Stimulated activated CD8-positive, alpha-beta memory T cell treated with anti-CD3 and anti-CD28 coated beads, Interleukin-12 subunit alpha, Interleukin-12 subunit beta, amount 100 ng/mL, for 4 hours (primary cell): ENCODE measurements around the gene P2RY8.
"Not testable (repeated sequence)": the region's sequence is repeated elsewhere in the genome, so short reads cannot be mapped to it uniquely, and the experiment has no call there.

Experiments
- DNase-seq: peaks from one replicate; pipeline ENCODE4 v3.0.0-alpha.2; 2020; ENCODE audit warnings: low read depth

The P2RY8 gene

GRCh38 chrX:1518512-1518911 lies 18.5 kb downstream of the P2RY8 start:
- no peak for DNase-seq

DNA sequence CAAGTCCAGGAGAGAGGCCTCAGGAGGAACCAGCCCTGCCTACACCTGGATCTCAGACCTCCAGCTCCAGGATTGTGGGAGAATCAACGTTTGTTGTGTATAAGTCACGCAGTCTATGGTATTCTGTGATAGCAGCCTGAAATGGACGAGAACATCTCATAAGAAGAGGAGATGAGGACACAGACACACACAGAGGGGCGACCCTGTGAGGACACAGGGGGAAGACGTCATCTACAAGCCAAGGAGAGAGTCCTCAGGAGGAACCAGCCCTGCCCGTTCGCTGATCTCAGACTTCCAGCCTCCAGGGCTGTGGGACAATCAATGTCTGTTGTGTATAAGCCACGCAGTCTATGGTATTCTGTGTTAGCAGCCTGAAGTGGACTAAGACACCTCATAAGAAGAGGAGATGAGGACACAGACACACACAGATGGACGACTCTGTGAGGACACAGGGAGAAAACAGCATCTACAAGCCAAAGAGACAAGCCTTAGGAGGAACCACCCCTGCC lies 20.3 kb downstream of the P2RY8 start:
- DNase-seq: no peak

DNA sequence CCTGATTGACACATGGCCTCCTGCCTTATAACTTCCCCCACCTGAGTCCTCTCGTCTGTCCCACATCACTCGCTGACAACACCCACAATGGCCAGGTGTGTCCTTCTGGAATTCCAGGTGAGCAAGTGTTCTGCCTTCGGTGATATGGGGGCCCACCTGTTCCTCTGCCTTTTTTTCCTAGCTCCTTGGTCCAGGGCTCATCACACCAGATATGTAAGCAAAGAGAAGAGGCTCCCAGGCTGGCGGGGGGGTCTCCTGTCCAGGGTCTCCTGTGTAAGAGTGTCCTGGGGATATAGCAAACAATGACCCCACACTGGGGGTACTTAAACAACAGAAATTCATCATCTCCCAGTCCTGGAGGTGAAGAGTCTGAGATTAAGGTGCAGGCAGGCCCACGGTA lies 25.2 kb downstream of the P2RY8 start:
- no peak for DNase-seq

GRCh38 chrX:1511150-1511549 lies 25.8 kb downstream of the P2RY8 start:
- DNase-seq: no peak

- DNase-seq: peak; percentile 28
Measured at GRCh38 chrX:1507511-1508463, 29.2 kb downstream of the P2RY8 start.

DNA sequence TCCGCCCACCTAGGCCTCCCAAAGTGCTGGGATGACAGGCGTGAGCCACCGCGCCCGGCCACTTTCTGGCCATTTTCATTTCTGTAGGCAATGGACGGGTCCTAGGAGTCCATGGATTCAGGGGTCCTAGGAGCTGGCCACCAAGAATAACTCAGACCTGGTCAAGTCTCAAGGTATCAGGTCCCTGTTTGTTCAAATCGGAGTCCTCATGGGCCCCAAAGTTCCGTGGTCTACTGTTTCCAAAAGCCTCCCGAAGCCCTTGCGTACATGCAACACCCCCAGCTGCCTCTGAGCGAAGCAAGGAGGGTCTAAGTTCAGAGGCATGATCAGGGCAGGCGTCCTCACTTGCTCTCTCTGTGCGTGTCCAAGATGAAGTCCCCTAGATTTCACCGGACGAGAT lies 30.1 kb downstream of the P2RY8 start:
- no peak for DNase-seq

- DNase-seq: no peak
Measured at GRCh38 chrX:1502853-1503252, 34.1 kb downstream of the P2RY8 start.

GRCh38 chrX:1502241-1502640 lies 34.7 kb downstream of the P2RY8 start:
- no peak for DNase-seq

- DNase-seq: no peak
Measured at GRCh38 chrX:1500701-1501624, 36.0 kb downstream of the P2RY8 start.

- DNase-seq: no peak
Measured at GRCh38 chrX:1496076-1496475, 40.9 kb downstream of the P2RY8 start.

DNA sequence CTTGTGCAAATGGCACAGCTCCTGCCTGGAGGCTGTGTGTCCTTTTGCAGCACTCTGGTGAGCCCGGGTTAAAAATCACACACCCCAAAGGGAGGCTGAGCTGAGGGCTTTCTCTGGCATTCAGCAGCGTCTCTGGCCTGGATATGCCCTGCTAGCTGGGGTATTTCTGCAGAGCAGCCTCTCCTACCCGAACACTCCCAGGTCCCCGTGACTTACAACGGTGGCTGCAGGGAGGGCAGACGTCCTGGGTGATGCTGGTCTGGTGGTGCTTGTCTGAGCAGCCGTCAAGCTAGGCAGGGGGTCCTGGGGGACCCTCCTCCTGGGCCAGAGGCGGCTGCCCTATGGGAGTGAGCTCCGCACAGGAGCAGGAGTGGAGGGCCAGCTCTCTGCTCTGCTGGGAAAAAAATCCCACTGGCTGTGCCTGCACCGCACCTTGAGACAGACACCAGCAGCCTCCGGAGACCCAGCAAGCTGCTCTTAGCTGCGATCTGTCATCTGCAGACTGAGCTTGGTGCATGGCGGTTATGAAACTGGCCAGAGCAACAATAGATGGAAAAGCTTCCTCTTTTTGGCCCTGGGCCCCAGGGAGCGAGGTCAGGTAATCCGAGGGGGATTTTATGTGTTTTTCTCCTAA lies 43.0 kb downstream of the P2RY8 start:
- no peak for DNase-seq

DNA sequence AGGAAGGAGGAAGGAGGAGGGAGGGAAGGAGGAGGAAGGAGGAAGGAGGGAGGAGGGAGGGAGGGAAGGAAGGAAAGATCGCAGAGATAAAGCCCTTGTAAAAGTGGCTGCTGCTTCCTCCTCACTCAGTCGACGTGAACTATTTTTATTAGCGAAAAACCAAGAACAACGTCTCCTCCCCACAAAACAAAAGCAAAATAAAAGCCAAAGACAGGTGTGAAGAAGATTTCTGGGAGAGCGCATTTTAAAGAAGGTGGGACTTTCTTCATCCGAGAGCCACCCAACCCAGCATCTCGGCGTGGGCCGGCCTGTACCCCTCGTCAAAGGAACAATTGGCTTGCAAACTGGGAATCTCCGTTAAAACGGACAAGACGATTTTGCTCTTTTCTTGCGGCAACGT lies 43.6 kb downstream of the P2RY8 start:
- no peak for DNase-seq

DNA sequence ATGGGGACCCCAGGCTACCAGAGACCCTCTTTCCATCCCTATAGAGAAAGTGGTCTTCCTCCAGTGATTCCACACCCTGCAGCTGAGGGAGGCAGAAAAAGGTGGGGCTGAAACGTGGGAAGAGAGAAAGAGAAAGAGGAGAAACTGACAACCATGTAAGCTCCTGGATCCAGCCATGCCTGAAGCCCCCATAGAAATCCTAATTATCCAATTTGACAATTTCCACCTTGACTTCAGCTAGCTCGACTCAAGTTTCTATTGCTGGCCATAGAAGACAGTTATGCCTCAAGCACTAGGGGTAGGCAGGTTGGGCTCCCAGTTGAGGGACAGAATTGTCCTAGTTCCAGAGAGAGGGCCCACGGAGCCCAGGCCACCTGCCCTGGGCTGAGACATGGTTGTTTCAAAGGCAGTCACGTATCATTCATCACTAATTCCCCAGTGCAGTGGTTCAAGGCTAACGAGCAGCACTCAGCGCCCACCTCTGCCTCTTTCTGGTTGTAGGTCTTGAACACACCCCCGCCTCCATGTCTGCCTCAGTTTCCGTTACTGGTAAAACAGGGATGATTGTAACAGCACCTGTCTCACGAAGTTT lies 44.5 kb downstream of the P2RY8 start:
- no peak for DNase-seq

DNA sequence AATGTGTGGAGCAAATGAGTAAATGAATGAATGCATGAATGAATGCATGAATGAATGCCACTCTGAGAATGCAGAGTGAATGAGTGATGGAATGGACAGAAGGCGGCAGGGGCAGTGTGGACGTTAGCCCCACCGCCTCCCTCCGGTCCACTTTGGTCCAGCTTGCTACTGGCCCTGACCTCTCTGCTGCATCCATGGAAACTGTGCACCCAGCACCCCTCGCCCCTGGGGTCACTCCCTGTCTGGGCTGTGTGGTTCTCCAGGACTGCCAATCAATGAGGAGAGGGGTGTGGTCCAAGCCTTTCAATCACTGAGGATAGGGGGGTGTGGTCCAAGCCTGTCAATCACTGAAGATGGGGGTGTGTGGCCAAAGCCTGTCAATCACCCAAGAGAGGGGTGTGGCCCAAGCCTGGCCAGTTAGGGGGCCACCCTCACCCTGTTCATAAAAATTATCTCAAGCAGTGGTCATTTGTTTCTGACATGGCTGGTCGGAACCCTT lies 45.1 kb downstream of the P2RY8 start:
- DNase-seq: no peak

- DNase-seq: not testable (repeated sequence)
Measured at GRCh38 chrX:1491248-1491647, 45.7 kb downstream of the P2RY8 start.

GRCh38 chrX:1490723-1491122 lies 46.3 kb downstream of the P2RY8 start:
- DNase-seq: not testable (repeated sequence)

DNA sequence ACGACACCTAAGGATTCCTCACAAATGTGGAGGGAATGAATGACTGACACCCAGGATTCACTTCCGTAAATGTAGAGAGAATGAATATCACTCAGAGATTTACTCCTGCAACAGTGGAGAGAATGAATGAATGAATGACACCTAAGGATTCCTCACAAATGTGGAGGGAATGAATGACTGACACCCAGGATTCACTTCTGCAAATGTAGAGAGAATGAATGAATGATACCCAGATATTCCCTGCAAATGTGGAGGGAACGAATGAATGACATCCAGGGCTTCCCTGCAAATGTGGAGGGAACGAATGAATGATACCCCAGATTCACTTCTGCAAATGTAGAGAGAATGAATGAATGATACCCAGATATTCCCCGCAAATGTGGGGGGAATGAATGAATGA lies 47.6 kb downstream of the P2RY8 start:
- DNase-seq: not testable (repeated sequence)

DNA sequence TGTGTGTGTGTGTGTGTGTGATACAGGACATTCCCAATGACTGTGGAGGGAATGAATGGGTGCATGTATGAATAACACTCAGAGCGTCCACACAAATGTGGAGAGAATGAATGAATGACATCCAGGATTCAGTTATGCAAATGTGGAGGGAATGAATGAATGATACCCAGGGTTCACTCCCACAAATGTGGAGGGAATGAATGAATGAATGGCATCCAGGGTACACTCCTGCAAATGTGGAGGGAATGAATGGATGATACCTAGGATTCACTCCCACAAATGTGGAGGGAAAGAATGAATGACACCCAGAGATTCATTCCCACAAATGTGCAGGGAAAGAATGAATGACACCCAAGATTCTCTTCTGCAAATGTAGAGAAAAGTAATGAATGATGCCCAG lies 48.2 kb downstream of the P2RY8 start:
- no peak for DNase-seq

GRCh38 chrX:1488141-1488540 lies 48.8 kb downstream of the P2RY8 start:
- DNase-seq: no peak

DNA sequence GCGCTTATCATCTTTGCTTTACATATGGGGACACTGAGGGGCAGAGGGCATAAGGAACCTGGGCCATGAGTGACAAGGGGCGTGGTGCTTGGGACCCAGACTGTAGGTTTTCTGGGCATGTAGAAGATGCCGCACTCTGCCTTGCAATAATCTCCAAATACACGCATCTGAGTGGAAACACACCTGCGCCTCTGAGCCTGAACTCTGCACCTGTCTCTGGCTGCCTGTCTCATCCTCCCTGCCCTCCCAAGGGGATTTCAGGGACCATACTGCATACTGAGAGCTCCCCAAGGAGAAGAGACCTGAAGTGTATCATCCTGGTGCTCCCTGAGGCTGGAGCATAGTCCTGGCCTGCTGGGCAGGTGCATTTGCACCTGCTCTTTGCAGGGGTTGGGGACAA lies 49.6 kb downstream of the P2RY8 start:
- no peak for DNase-seq

DNA sequence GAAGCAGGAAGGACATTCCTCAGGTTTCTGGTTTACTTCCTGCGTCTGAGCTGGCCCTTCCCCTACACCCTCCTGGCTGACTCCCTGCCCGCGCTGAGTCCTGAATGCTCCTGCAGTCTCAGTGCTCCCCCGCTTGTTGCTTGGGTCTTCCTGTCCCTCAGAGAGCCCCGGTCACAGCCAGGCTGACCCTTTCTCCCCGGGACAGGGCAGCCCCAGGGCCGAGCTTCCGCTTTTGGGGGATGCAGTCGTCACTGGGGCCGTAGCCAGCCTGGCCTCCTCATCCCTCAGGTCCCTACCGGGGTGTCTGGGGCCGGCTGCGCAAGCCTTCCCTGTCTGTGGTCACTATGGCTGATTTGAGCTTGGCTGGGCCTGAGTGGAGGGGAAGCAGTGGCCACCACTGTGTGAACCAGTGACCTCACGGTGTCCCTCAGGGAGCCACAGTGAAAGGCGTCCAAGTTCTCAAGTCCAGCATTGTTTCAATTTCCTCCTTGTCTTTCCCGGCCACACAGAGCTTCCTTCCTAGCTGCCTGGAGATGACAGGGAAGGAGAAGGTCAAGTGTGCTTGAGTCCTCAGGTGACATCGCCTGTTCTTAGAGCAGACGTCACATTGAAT lies 50.1 kb downstream of the P2RY8 start:
- no peak for DNase-seq
